Measurements from ENCODE around the gene F12.
"Not testable (repeated sequence)": the region's sequence is repeated elsewhere in the genome, so short reads cannot be mapped to it uniquely, and the experiment has no call there.

The F12 gene

GRCh38 chr5:177432143-177432838, 22.9 kb upstream of the F12 start:
- no peak for DNase-seq

GRCh38 chr5:177431317-177432142, 22.2 kb upstream of the F12 start:
- no peak for DNase-seq

DNA sequence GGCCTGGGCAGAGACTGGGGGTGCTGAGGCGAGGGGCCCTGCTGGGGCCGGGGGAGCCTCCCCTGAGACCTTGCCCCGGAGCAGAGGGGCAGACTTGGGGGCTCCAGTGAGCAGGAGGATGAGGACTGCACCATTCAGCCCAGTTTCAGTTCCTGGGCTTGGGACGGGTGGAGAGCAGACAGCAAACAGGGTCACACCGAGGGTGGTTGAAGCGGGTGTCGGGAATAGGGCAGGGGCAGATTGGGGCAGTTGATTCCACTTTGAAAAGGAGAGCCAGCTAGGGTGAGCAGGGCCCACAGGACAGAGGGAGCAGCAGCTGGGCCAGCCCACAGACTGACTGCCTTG, 21.6 kb upstream of the F12 start:
- no peak for DNase-seq

DNA sequence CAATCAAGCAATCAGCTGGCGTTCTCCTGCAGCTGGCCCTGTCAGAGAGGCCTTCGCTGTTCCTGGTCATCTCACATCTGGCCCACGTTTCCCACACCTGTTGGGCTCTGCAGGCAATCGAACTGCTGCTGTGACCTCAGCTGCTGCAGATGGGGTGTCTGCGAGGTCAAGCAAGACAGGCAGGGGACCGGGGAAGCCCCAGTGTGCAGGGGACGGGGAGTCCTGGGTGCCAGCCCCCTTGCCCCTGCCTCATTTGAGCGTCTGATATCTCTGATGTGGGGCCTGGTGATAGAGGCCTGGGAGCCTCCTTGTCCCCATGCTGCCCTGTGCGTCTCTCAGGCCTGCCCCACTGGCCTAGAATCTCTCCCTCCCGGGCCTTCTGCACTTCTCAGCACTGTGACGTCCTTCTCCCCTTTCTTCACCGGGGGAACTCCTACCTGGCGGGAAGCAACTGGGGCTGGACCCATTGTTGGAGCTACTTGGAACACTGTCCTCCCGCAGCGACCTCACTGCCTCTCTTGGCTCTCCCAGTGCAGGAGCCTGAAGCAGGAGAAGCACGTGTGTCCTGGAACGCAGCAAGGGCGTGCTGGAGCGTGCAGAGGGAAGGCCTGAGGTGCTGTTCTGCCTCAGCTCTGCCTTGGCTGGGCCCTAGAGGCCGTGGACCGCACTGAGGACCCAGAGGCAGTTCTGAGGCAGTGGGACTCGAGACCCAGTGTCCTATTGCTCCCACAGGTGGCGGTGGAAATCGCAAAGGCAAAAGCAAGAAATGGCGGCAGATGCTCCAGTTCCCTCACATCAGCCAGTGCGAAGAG, 21.0 kb upstream of the F12 start:
- DNase-seq: no peak

- DNase-seq: no peak
These were observed 20.1 kb upstream of the F12 start for GRCh38 chr5:177429248-177430040.

- no peak for DNase-seq
These were observed 19.3 kb upstream of the F12 start for GRCh38 chr5:177428574-177429217.

DNA sequence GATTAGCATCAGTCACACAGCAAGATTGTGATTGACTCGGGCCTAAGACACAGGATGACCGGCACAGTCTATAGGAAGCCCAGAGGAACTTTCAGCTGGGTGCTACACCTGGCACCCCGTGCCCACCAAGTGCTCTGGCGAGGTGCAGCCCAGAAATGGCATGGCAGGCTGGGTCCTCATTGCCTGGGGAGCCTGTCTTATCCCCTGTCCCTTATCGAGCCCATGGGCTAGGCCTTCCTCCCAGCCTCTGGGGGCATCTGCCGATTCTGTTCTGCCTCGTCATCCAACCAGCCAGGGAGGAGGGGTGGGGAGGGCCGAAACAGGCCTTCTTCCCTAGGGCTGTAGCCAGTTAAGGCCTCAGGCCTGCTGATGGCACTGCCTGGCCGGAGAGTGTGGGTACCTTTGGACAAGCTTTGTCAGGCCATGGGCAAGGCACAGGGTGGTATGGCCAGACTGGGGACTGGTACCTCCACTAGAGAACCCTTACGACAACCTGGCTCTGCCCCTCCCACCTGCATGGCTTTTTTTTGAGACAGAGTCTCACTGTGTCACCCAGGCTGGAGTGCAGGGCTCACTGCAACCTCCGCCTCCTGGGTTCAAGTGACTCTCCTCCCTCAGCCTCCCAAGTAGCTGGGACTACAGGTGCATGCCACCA, 18.7 kb upstream of the F12 start:
- DNase-seq: no peak

GRCh38 chr5:177427211-177427822, 18.0 kb upstream of the F12 start:
- no peak for DNase-seq

DNA sequence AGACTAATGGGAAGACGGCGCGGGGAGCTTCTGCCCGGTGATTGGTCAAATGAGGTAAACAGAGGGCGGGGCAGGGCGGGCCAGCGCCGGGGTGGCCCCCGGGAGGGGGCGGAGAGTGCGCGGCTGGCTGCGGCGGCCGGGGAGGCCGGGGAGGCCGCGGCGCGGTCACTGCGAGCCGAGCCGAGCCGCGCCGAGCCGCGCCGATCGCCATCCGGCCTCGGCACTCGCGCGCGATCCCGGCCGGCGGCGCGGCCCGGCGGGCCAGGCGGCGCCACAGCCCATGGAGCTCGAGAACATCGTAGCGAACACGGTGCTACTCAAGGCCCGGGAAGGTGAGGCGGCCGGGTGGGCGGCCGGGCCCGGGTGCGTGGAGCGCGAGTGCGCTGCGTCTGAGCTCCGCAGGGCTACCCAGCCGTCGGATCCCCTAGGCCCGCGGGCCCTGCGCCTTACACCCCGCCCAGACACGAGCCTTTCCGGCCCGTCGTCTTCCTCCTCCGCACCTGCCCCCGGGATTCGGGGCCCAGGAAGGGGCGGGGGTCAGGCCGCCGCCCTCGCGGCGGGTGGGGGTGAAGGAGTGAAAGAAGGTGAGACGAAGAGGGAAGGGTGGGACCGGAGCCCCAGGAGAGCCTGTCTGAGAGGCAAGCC, 17.3 kb upstream of the F12 start, which contains the start of gene GRK6:
Gene GRK6, plus strand, starts transcription at position 111 of the 645 bp plus-strand sequence. Its CDS starts 170 bp downstream, at position 281.
- no peak for DNase-seq

DNA sequence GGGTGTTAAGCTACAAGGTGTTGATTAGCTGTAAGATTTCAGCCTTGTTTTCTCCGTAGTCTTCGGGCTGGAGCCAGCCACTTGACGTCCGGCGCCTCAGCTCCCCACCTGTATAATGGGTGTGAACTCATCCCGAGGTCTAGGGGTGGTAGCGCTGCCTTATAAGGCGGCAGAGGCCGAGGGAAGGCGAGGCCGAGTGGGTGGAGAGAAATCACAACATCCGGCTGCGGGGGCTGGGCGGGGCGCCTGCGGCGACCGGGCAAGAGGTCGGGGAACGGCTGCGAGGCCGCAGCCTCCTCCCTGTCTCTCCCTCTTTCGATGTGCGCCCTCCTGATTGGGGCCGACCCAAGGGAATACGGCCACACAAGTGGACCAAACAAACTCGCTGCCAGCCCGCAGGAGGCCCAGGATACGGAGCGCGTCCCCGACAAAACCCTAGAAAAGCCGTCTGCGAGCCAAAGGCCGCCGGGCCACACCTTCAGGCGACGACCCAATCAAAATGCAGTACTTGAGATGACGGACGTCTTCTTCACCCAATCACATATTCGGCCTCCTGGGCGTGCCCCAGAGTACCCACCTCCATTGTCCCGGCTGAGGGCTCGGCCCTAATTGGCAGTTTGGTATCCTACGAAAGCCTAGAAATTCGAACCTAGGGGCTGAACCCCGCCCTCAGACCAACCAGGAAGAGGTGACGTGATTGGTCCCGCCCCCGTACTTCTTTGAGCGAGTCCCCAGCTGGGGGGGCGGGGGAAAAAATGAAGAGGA, 16.6 kb upstream of the F12 start:
- DNase-seq: peak; percentile 99 to 100

DNA sequence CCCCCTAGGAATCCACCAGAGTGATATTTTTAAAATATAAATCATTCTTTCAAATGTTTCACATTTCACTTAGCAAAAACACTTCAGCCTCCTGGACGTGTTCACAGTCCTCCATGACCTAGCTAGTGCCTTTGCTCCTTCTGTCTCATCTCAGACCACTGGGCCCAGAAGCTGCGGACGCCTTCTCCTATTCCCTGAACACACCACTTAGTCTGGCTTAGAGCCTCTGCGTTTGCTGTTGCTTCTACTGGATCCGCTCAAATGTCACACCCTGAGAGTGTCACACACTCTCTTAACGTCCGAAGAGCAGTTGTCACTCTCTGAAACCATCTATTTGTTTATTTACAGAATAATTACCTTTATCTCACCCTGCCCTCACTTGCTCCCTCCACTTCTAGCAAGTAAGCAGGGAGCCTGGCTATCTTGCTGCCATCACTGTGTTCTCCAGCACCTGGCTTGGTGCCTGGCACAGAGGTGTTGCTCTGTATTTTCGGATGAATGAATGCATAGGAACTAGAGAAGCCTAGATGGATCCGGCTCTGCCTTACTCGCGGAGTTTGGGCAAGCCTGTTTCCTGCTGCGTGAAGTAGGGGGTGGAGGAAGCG, 15.9 kb upstream of the F12 start:
- no peak for DNase-seq

- DNase-seq: peak in 1 of 2 experiments; percentile 8
These were observed 14.3 kb upstream of the F12 start for GRCh38 chr5:177423671-177424070.

DNA sequence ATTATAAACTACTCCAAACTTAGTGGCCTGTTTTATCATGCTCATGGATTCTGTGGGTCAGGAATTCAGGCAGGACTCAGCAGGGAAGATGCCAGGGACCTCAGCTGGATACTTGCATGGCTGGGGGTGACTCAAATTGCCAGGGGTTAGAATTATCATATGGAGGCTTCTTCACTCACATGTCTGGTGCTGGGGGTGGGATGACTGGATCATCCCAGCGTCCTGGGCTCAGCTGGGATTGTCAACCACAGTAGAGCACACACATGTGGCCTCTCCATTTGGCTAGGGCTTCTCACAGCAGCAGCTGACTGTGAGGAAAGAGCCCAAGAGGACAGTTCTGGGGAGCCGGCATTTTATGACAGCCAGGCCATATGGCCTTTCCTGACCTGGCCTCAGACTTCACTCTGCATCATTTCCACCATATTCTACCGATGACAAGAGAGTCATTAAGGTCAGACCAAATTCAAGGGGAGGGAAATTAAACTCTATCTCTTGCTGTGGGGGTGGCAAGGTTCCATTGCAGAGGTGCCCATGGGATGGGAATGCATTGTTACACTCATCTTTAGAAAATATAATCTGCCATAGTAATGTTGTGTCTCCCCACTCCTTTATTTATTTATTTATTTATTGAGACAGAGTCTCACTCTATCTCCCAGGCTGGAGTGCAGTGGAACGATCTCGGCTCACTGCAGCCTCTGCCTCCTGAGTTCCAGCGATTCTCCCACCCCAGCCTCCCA, 11.9 kb upstream of the F12 start:
- no peak for DNase-seq

DNA sequence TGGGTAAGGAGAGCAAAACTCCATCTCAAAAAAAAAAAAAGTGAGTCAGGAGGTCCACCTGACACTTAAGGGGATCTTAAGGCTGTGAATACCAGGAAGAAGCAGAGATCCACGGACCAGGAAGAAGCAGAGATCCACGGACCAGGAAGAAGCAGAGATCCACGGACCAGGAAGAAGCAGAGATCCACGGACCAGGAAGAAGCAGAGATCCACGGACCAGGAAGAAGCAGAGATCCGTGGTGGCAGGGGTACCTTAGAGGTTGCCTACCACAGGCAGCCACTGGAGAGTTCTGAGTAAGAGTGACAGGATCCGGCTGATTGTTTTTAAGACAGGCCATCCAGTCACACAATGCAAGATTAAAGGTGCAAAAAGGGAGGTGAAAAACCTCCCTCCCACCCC, 11.1 kb upstream of the F12 start:
- DNase-seq: not testable (repeated sequence)

DNA sequence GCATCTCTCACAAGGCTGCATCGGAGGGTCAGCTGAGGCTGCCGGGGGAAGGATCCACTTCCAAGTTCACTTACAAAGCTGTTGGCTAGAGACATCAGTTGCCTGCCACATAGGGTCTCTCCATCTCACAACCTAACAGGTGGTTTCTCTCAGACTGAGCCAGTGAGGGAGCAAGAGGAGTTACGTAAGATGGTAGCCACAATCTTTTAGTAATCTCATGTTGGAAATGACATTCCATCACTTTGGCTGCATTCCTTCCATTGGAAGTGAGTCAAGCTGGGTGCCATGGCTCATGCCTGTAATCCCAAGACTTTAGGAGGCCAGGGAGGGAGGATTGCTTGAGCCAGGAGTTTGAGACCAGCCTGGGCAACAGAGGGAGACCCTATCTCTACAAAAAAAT, 9.7 kb upstream of the F12 start:
- DNase-seq: no peak

GRCh38 chr5:177417081-177417480, 7.7 kb upstream of the F12 start:
- DNase-seq: not testable (repeated sequence)

GRCh38 chr5:177414481-177414880, 5.1 kb upstream of the F12 start:
- no peak for DNase-seq

DNA sequence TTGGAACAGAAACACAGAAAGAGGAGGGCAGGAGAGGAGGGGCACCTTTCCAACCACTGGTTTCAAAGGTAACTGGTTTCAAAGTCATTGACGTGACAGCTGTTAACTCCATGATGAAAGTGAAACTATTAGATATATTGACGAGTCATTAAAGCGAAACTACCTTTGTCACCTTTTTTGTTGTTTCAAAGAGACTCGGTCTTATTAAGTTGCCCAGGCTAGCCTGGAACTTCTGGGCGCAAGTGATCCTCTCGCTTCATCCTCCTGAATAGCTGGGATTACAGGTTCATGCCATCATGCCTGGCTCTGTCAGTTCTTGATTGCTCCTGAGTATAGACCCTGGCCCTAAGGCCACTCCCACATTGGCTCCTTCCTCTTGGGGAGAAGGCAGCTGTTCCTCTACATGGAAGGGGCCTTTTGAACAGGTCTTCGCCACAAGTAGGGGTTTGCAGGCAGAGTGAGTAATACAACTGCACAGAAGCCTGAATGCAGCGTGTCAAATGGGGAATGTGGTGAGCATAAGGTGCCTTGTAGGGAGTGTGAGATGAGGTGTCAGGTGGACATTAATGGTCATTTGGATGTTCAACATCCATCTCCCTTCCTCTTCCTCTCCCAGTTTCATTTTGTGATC, 3.4 kb upstream of the F12 start:
- no peak for DNase-seq

Measured in cerebellar nuclear complex (tissue), 1 donor.